ENCODE measurements around the gene STN1.

STN1 gene

GRCh38 chr10:103928784-103929183 lies 10.8 kb upstream of the STN1 start:
- no peak for DNase-seq

GRCh38 chr10:103926722-103927319 lies 8.8 kb upstream of the STN1 start:
- DNase-seq, result no peak

GRCh38 chr10:103925591-103925990 lies 7.6 kb upstream of the STN1 start:
- no peak for DNase-seq

- DNase-seq, result no peak
Measured at GRCh38 chr10:103923502-103923901, 5.5 kb upstream of the STN1 start.

GRCh38 chr10:103922659-103923058 lies 4.7 kb upstream of the STN1 start:
- DNase-seq, result no peak

GRCh38 chr10:103921750-103922195 lies 3.8 kb upstream of the STN1 start:
- no peak for DNase-seq

- DNase-seq, result no peak
Measured at GRCh38 chr10:103921248-103921647, 3.3 kb upstream of the STN1 start.

GRCh38 chr10:103919648-103920025 lies 1.7 kb upstream of the STN1 start:
- no peak for DNase-seq

GRCh38 chr10:103917302-103918052 lies 507 bp downstream of the STN1 start:
- DNase-seq, result no peak

- DNase-seq, result no peak
Measured at GRCh38 chr10:103916876-103917275, 1.1 kb downstream of the STN1 start.

- DNase-seq, result no peak
Measured at GRCh38 chr10:103916254-103916653, 1.7 kb downstream of the STN1 start.

- DNase-seq, result no peak
Measured at GRCh38 chr10:103915796-103916195, 2.2 kb downstream of the STN1 start.

GRCh38 chr10:103912759-103913158 lies 5.2 kb downstream of the STN1 start:
- DNase-seq, result no peak

- DNase-seq, result no peak
Measured at GRCh38 chr10:103911021-103911459, 6.9 kb downstream of the STN1 start.

- no peak for DNase-seq
Measured at GRCh38 chr10:103910442-103911012, 7.5 kb downstream of the STN1 start.

GRCh38 chr10:103905441-103905840 lies 12.5 kb downstream of the STN1 start:
- DNase-seq, result no peak

- DNase-seq, result no peak
Measured at GRCh38 chr10:103901299-103901698, 16.7 kb downstream of the STN1 start.

- DNase-seq, result no peak
Measured at GRCh38 chr10:103899312-103899711, 18.7 kb downstream of the STN1 start.

- DNase-seq, result no peak
Measured at GRCh38 chr10:103897241-103897774, 20.7 kb downstream of the STN1 start.

- no peak for DNase-seq
Measured at GRCh38 chr10:103896225-103896624, 21.8 kb downstream of the STN1 start.

- no peak for DNase-seq
Measured at GRCh38 chr10:103895411-103896186, 22.4 kb downstream of the STN1 start.

- no peak for DNase-seq
Measured at GRCh38 chr10:103894441-103894864, 23.5 kb downstream of the STN1 start.

GRCh38 chr10:103893817-103894216 lies 24.2 kb downstream of the STN1 start:
- DNase-seq, result no peak
